Keratinocyte (primary cell): ENCODE results near the gene FES. TPM values are rescaled to one million over a fixed set of nuclear protein-coding genes. Genes with fewer than 3 reads are reported as not detected.

Experiments
- DNase-seq: peaks from one replicate; pipeline ENCODE4 v3.0.0-alpha.2; 2011; ENCODE audit warnings: low read depth, missing footprints, low spot score
- FAIRE-seq: peaks from 2 replicates; lab custom pipeline; 2011; peaks lifted over from hg19 to GRCh38; lab: Jason Lieb, UNC
- H2AFZ ChIP-seq: 2 replicates; pipeline ENCODE4 v1.6.0; 2012; ENCODE audit warnings: low read length, control low read depth, inconsistent platforms; ENCODE audit not compliant: control insufficient read depth
- H3K27ac ChIP-seq: 2 replicates; pipeline ENCODE4 v1.5.1; 2011; ENCODE audit warnings: low read length; ENCODE audit not compliant: control insufficient read depth, insufficient read depth
- H3K27me3 ChIP-seq: 3 replicates; pipeline ENCODE4 v1.6.0; 2011; ENCODE audit warnings: low read length; ENCODE audit not compliant: control insufficient read depth, insufficient read depth; ENCODE audit errors: extremely low read depth
- H3K36me3 ChIP-seq, 2 experiments: 2 replicates in 1 of 2; 3 replicates in 1 of 2; pipeline ENCODE4 v1.5.1; 2011; ENCODE audit warnings: low read length in 2 of 2, mild to moderate bottlenecking in 1 of 2; ENCODE audit not compliant: control insufficient read depth in 2 of 2, insufficient read depth in 2 of 2; ENCODE audit errors: extremely low read depth in 1 of 2
- H3K4me1 ChIP-seq: 3 replicates; pipeline ENCODE4 v1.5.1; 2011; ENCODE audit warnings: low read length; ENCODE audit not compliant: control insufficient read depth, insufficient read depth; ENCODE audit errors: extremely low read depth
- H3K4me2 ChIP-seq: 3 replicates; pipeline ENCODE4 v1.6.0; 2011; ENCODE audit warnings: low read depth, low read length; ENCODE audit not compliant: control insufficient read depth, insufficient read depth; ENCODE audit errors: extremely low read depth
- H3K4me3 ChIP-seq, 3 experiments: fragments of 200-600 bp in 1 of 3; sonication (generic) in 1 of 3; 2 replicates in 2 of 3; 3 replicates in 1 of 3; pipeline ENCODE4 v1.5.1; 2011 to 2016; ENCODE audit warnings: low read length in 3 of 3, mild to moderate bottlenecking in 3 of 3, control low read depth in 2 of 3, inconsistent platforms in 1 of 3, low read depth in 1 of 3, mixed read lengths in 1 of 3, mixed run types in 1 of 3, moderate library complexity in 1 of 3; ENCODE audit not compliant: control insufficient read depth in 2 of 3, insufficient read depth in 2 of 3; ENCODE audit errors: extremely low read depth in 1 of 3
- H3K79me2 ChIP-seq: 2 replicates; pipeline ENCODE4 v1.6.0; 2012; ENCODE audit warnings: low read length; ENCODE audit not compliant: control insufficient read depth, insufficient read depth
- H3K9ac ChIP-seq: 3 replicates; pipeline ENCODE4 v1.6.0; 2011; ENCODE audit warnings: low read length; ENCODE audit not compliant: control insufficient read depth, insufficient read depth; ENCODE audit errors: extremely low read depth
- H3K9me1 ChIP-seq: 3 replicates; pipeline ENCODE4 v1.6.0; 2011; ENCODE audit warnings: low read length; ENCODE audit not compliant: control insufficient read depth, insufficient read depth; ENCODE audit errors: extremely low read depth
- H3K9me3 ChIP-seq: 2 replicates; pipeline ENCODE4 v1.5.1; 2012; ENCODE audit warnings: low read depth, low read length; ENCODE audit not compliant: control insufficient read depth
- H4K20me1 ChIP-seq: 3 replicates; pipeline ENCODE4 v1.6.0; 2011; ENCODE audit warnings: low read length; ENCODE audit not compliant: control insufficient read depth, insufficient read depth; ENCODE audit errors: extremely low read depth
- EZH2 ChIP-seq: IDR thresholded peaks from one replicate; pipeline ENCODE4 v1.6.1; 2012; ENCODE audit warnings: inconsistent platforms, mild to moderate bottlenecking, low read length, moderate library complexity
- dilution Hi-C: fragments of 300-500 bp; cut with MboI; formaldehyde crosslinking; loops from one replicate; pipeline ENCODE4 v1.7.0; 2020; ENCODE audit warnings: low sequenced_read_pairs; ENCODE audit not compliant: extremely low pct_ligation_motif_present
- polyA plus RNA-seq, 5 experiments: library from polyadenylated mRNA; depleted of rRNA in 3 of 5; stranded (reverse) in 3 of 5; stranded (forward) in 1 of 5; unstranded in 1 of 5; fragments of >200 nt; gene quantifications; 1 replicate in 1 of 5; 2 replicates in 3 of 5; 3 replicates in 1 of 5; pipeline versions ENCODE4 v1.2.1 to v1.2.3, GENCODE V29; 2011 to 2012; ENCODE audit warnings: missing spikeins in 2 of 5, low read depth in 1 of 5, low replicate concordance in 1 of 5
- TF ChIP-seq, protein P1 (sequence below), 3 experiments: IDR thresholded peaks in 1 of 3; conservative IDR thresholded peaks in 1 of 3; optimal IDR thresholded peaks in 1 of 3; 2 replicates in 2 of 3; 3 replicates in 1 of 3; pipeline versions ENCODE3 to v1.5.1; 2011; ENCODE audit warnings: low read length in 3 of 3, mild to moderate bottlenecking in 3 of 3, moderate library complexity in 2 of 3, control low read depth in 1 of 3, inconsistent platforms in 1 of 3; ENCODE audit not compliant: insufficient read depth in 2 of 3; ENCODE audit errors: extremely low read depth in 1 of 3

The FES gene
- polyA plus RNA-seq, 1 donor (not counting 4 experiments of a cell fraction or from before 2014, with no cell fraction given) = 0.34 TPM

DNA sequence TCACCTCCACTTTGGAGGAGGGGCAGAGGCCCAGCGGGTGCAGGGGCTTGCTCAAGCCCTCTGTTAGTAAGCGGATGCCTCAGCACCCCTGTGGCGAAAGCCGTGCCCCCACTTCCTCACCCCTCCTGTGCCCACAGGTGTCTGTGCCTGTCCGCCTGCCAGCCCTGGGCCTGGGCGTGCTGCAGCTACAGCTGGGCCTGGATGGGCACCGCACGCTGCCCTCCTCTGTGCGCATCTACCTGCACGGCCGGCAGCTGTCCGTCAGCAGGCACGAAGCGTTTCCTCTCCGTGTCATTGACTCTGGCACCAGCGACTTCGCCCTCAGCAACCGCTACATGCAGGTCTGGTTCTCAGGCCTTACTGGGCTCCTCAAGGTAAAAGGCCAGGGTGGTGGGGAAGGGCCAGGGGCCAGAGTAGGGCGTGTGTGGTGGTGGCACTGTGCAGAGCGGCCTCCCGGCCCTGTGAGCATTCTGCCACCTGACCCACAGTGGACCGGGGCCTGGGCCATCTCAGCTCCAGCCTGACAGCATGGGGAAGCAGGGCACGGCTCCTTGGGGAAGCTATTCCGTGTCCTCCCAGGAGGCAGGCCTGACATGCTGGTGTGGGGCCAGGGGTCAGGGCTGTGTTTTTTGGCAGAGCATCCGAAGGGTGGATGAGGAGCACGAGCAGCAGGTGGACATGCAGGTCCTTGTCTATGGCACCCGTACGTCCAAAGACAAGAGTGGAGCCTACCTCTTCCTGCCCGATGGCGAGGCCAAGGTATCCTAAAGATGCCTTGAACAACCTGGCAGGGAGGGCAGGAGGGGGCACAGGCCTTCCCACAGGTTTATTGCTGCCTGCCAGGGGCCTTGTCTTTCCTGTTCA lies 27.8 kb downstream of the FES start:
- H3K4me1 ChIP-seq = no peaks in the 10 kb centered on the region
- H3K27me3 ChIP-seq = no peaks in the 10 kb centered on the region
- DNase-seq = no peak
- dilution Hi-C loops = no loop called here
- no peaks in the 10 kb centered on the region for H4K20me1 ChIP-seq
- peaks cover 7 to 12% of the 10 kb centered on the region in 2 experiments for H3K36me3 ChIP-seq
- no peaks in the 10 kb centered on the region for H3K79me2 ChIP-seq
- FAIRE-seq = no peak
- no peak overlapping the region for H3K4me2 ChIP-seq
- no peak overlapping the region for H3K4me3 ChIP-seq
- H3K9me3 ChIP-seq = no peaks in the 10 kb centered on the region
- no peak overlapping the region for H3K9ac ChIP-seq
- no peak overlapping the region for H3K27ac ChIP-seq
- no peaks in the 10 kb centered on the region for H3K9me1 ChIP-seq
- TF ChIP-seq EZH2 = no peak
- TF ChIP-seq, protein P1, sequence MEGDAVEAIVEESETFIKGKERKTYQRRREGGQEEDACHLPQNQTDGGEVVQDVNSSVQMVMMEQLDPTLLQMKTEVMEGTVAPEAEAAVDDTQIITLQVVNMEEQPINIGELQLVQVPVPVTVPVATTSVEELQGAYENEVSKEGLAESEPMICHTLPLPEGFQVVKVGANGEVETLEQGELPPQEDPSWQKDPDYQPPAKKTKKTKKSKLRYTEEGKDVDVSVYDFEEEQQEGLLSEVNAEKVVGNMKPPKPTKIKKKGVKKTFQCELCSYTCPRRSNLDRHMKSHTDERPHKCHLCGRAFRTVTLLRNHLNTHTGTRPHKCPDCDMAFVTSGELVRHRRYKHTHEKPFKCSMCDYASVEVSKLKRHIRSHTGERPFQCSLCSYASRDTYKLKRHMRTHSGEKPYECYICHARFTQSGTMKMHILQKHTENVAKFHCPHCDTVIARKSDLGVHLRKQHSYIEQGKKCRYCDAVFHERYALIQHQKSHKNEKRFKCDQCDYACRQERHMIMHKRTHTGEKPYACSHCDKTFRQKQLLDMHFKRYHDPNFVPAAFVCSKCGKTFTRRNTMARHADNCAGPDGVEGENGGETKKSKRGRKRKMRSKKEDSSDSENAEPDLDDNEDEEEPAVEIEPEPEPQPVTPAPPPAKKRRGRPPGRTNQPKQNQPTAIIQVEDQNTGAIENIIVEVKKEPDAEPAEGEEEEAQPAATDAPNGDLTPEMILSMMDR (optimal IDR thresholded peaks at IDR 0.05 in 1 of 3, IDR thresholded peaks at IDR 0.05 in 1 of 3, conservative IDR thresholded peaks at IDR 0.05 in 1 of 3; ENCODE audit: extremely low read depth in 1 of 3, insufficient read depth in 2 of 3, low read length in 3 of 3) = no peak
- H2AFZ ChIP-seq = no peak overlapping the region

DNA sequence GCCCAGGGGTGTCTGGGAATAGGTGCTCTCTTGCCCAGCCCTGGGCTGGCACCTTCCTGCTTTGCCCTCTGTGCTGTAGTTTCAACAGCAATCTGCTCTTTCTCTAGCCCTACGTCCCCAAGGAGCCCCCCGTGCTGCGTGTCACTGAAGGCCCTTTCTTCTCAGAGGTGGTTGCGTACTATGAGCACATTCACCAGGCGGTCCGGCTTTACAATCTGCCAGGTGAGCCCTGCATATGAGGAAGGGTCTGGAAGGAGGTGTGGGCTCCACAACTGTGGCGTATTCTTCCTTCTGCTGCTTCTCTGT lies 28.4 kb downstream of the FES start:
- Histone ChIP-seq H2AFZ (no peak overlapping the region), H3K27ac (no peak overlapping the region), H3K4me2 (no peak overlapping the region), H3K4me3 (no peak overlapping the region), H3K9me1 (no peaks in the 10 kb centered on the region), H3K27me3 (no peaks in the 10 kb centered on the region), H3K9ac (no peak overlapping the region), H3K79me2 (no peaks in the 10 kb centered on the region), H3K4me1 (no peaks in the 10 kb centered on the region), H3K36me3 (peaks cover 7 to 17% of the 10 kb centered on the region in 2 experiments), H4K20me1 (no peaks in the 10 kb centered on the region), H3K9me3 (no peaks in the 10 kb centered on the region)
- DNase-seq = no peak
- TF ChIP-seq EZH2 = no peak
- TF ChIP-seq, protein P1 (optimal IDR thresholded peaks at IDR 0.05 in 1 of 3, IDR thresholded peaks at IDR 0.05 in 1 of 3, conservative IDR thresholded peaks at IDR 0.05 in 1 of 3; ENCODE audit: extremely low read depth in 1 of 3, insufficient read depth in 2 of 3, low read length in 3 of 3) = no peak
- no peak for FAIRE-seq
- dilution Hi-C loops = no loop called here
